Mesenchymal stem cell (in vitro differentiated cells and primary cell): Measurements from ENCODE around the gene MBNL2.

ENCODE experiments used
- DNase-seq: peaks from one replicate; pipeline ENCODE4 v3.0.0-alpha.2; 2013
- H2AFZ ChIP-seq: one replicate; pipeline ENCODE4 v1.6.1; 2013; ENCODE audit warnings: low read depth, mild to moderate bottlenecking, control low read depth, inconsistent platforms, low read length, moderate library complexity
- H2AK5ac ChIP-seq: 2 replicates; pipeline ENCODE4 v1.6.1; 2013; ENCODE audit warnings: low read length, moderate library complexity, mild to moderate bottlenecking, inconsistent platforms; ENCODE audit not compliant: severe bottlenecking
- H2BK120ac ChIP-seq: one replicate; pipeline ENCODE4 v1.6.1; 2013; ENCODE audit warnings: low read depth, mild to moderate bottlenecking, inconsistent platforms, low read length, moderate library complexity
- H2BK12ac ChIP-seq, 2 experiments: one replicate each; pipeline ENCODE4 v1.6.1; 2013; ENCODE audit warnings: inconsistent platforms in 2 of 2, low read length in 2 of 2, mild to moderate bottlenecking in 2 of 2, moderate library complexity in 2 of 2, control low read depth in 1 of 2
- H2BK15ac ChIP-seq: one replicate; pipeline ENCODE4 v1.6.1; 2013; ENCODE audit warnings: mild to moderate bottlenecking, low read depth, inconsistent platforms; ENCODE audit not compliant: poor library complexity, severe bottlenecking
- H2BK5ac ChIP-seq: 2 replicates; pipeline ENCODE4 v1.6.1; 2013; ENCODE audit warnings: low read depth, mild to moderate bottlenecking, low read length, control low read depth, inconsistent platforms; ENCODE audit not compliant: poor library complexity, severe bottlenecking
- H3K14ac ChIP-seq, 2 experiments: one replicate each; pipeline ENCODE4 v1.6.1; 2013; ENCODE audit warnings: inconsistent platforms in 2 of 2, low read length in 2 of 2, control low read depth in 1 of 2, mild to moderate bottlenecking in 1 of 2, moderate library complexity in 1 of 2
- H3K18ac ChIP-seq, 2 experiments: one replicate each; pipeline ENCODE4 v1.6.1; 2013; ENCODE audit warnings: inconsistent platforms in 2 of 2, low read length in 2 of 2, control low read depth in 1 of 2, low read depth in 1 of 2, mild to moderate bottlenecking in 1 of 2
- H3K23ac ChIP-seq, 2 experiments: one replicate each; pipeline ENCODE4 v1.6.1; 2013; ENCODE audit warnings: inconsistent platforms in 2 of 2, low read length in 2 of 2, mild to moderate bottlenecking in 2 of 2, moderate library complexity in 2 of 2, control low read depth in 1 of 2
- H3K27ac ChIP-seq: 2 replicates; pipeline ENCODE4 v1.5.1; 2013; ENCODE audit warnings: mild to moderate bottlenecking, moderate library complexity, low read length, control low read depth, inconsistent platforms; ENCODE audit not compliant: poor library complexity, severe bottlenecking
- H3K27me3 ChIP-seq, 2 experiments: 2 replicates each; pipeline versions ENCODE4 v1.6.1 to v1.7.0; 2013; ENCODE audit warnings: low read length in 2 of 2, mild to moderate bottlenecking in 2 of 2, moderate library complexity in 2 of 2, control low read depth in 1 of 2, inconsistent platforms in 1 of 2; ENCODE audit not compliant: control insufficient read depth in 1 of 2, insufficient read depth in 1 of 2
- H3K36me3 ChIP-seq, 2 experiments: 2 replicates each; pipeline versions ENCODE4 v1.6.1 to v1.7.0; 2013; ENCODE audit warnings: low read length in 2 of 2, control low read depth in 1 of 2, inconsistent platforms in 1 of 2, low read depth in 1 of 2, mild to moderate bottlenecking in 1 of 2; ENCODE audit not compliant: insufficient read depth in 2 of 2, control insufficient read depth in 1 of 2
- H3K4ac ChIP-seq, 2 experiments: one replicate each; pipeline ENCODE4 v1.6.1; 2013; ENCODE audit warnings: inconsistent platforms in 2 of 2, low read length in 2 of 2, mild to moderate bottlenecking in 2 of 2, moderate library complexity in 2 of 2, control low read depth in 1 of 2, low read depth in 1 of 2
- H3K4me1 ChIP-seq: 2 replicates; pipeline ENCODE4 v1.6.1; 2013; ENCODE audit warnings: low read depth, low read length, control low read depth; ENCODE audit not compliant: control insufficient read depth, insufficient read depth
- H3K4me2 ChIP-seq: 2 replicates; pipeline ENCODE4 v1.6.1; 2013; ENCODE audit warnings: low read length, mild to moderate bottlenecking, inconsistent platforms; ENCODE audit not compliant: poor library complexity, severe bottlenecking
- H3K4me3 ChIP-seq, 2 experiments: 2 replicates each; pipeline versions ENCODE4 v1.5.1 to v1.7.0; 2013; ENCODE audit warnings: low read length in 2 of 2, mild to moderate bottlenecking in 2 of 2, control low read depth in 1 of 2, low read depth in 1 of 2; ENCODE audit not compliant: insufficient read depth in 1 of 2
- H3K79me1 ChIP-seq: replicated peaks from 2 replicates; pipeline ENCODE4 v1.6.1; 2013; ENCODE audit warnings: mild to moderate bottlenecking, control low read depth, low read length, inconsistent platforms; ENCODE audit not compliant: poor library complexity, severe bottlenecking
- H3K9ac ChIP-seq: 2 replicates; pipeline ENCODE4 v1.7.0; 2013; ENCODE audit warnings: mild to moderate bottlenecking, low read length, moderate library complexity
- H3K9me3 ChIP-seq: 2 replicates; pipeline ENCODE4 v1.7.0; 2013; ENCODE audit warnings: mild to moderate bottlenecking, low read length; ENCODE audit not compliant: control insufficient read depth
- H4K8ac ChIP-seq: one replicate; pipeline ENCODE4 v1.6.1; 2013; ENCODE audit warnings: inconsistent platforms, mild to moderate bottlenecking, low read length, moderate library complexity
- H4K91ac ChIP-seq: one replicate; pipeline ENCODE4 v1.6.1; 2013; ENCODE audit warnings: mild to moderate bottlenecking, low read length, inconsistent platforms
- WGBS: methylation state at CpG from one replicate; pipeline ENCODE4 v1.1.7; 2013; ENCODE audit warnings: mixed read lengths; 5-methylcytosine and 5-hydroxymethylcytosine counted together

Gene MBNL2

GRCh38 chr13:97386801-97387484 lies 164.8 kb downstream of the MBNL2 start:
- H4K8ac ChIP-seq: no peak overlapping the region
- no peak overlapping the region for H2AK5ac ChIP-seq
- H3K9ac ChIP-seq: no peak overlapping the region
- DNase-seq: no peak
- no peak overlapping the region for H4K91ac ChIP-seq
- H2AFZ ChIP-seq: no peak overlapping the region
- no peak overlapping the region for H3K23ac ChIP-seq
- no peak overlapping the region for H3K18ac ChIP-seq
- H3K9me3 ChIP-seq: no peaks in the 10 kb centered on the region
- no peak overlapping the region for H3K4ac ChIP-seq
- no peak overlapping the region for H3K4me3 ChIP-seq
- 96% methylated on average over 4 of the region's 4 CpGs for WGBS
- no peak overlapping the region for H3K4me2 ChIP-seq
- H2BK5ac ChIP-seq: no peak overlapping the region
- peaks cover 14% of the 10 kb centered on the region for H3K79me1 ChIP-seq
- no peak overlapping the region for H3K14ac ChIP-seq
- no peak overlapping the region for H2BK15ac ChIP-seq
- H3K36me3 ChIP-seq: peaks cover 13 to 23% of the 10 kb centered on the region in 2 experiments
- no peak overlapping the region for H2BK12ac ChIP-seq
- H3K4me1 ChIP-seq: no peaks in the 10 kb centered on the region
- H3K27ac ChIP-seq: no peak overlapping the region
- no peak overlapping the region for H2BK120ac ChIP-seq
- no peaks in the 10 kb centered on the region for H3K27me3 ChIP-seq

GRCh38 chr13:97387485-97387839 lies 165.3 kb downstream of the MBNL2 start:
- WGBS: over 99% methylated on average over 5 of the region's 5 CpGs
- no peak overlapping the region for H3K14ac ChIP-seq

GRCh38 chr13:97387890-97388289 lies 165.8 kb downstream of the MBNL2 start:
- Histone ChIP-seq H3K4me3 (no peak overlapping the region), H4K91ac (no peak overlapping the region), H3K9me3 (no peaks in the 10 kb centered on the region), H3K36me3 (peaks cover 8 to 20% of the 10 kb centered on the region in 2 experiments), H3K4ac (no peak overlapping the region), H3K18ac (no peak overlapping the region), H3K27me3 (no peaks in the 10 kb centered on the region), H2AFZ (no peak overlapping the region), H3K4me1 (no peaks in the 10 kb centered on the region), H3K9ac (no peak overlapping the region), H4K8ac (no peak overlapping the region), H2BK5ac (no peak overlapping the region), H3K14ac (no peak overlapping the region), H3K4me2 (no peak overlapping the region), H3K23ac (no peak overlapping the region), H2BK12ac (no peak overlapping the region), H2BK15ac (no peak overlapping the region), H3K27ac (no peak overlapping the region), H3K79me1 (peaks cover 12% of the 10 kb centered on the region), H2BK120ac (no peak overlapping the region), H2AK5ac (no peak overlapping the region)
- no peak for DNase-seq
- WGBS: 100% methylated on average over 1 of the region's 1 CpG

More at GRCh38 chr13:97387485-97387839, 165.3 kb downstream of the MBNL2 start:
- Histone ChIP-seq H2AFZ (no peak overlapping the region), H3K4me2 (no peak overlapping the region), H2BK12ac (no peak overlapping the region), H3K9ac (no peak overlapping the region), H3K4me3 (no peak overlapping the region), H3K4me1 (no peaks in the 10 kb centered on the region), H2BK5ac (no peak overlapping the region), H4K8ac (no peak overlapping the region), H3K27me3 (no peaks in the 10 kb centered on the region), H2BK15ac (no peak overlapping the region), H3K79me1 (peaks cover 12% of the 10 kb centered on the region), H4K91ac (no peak overlapping the region), H3K9me3 (no peaks in the 10 kb centered on the region), H2BK120ac (no peak overlapping the region), H2AK5ac (no peak overlapping the region), H3K4ac (no peak overlapping the region), H3K23ac (no peak overlapping the region), H3K27ac (no peak overlapping the region), H3K18ac (no peak overlapping the region), H3K36me3 (peaks cover 10 to 20% of the 10 kb centered on the region in 2 experiments)
- no peak for DNase-seq

GRCh38 chr13:97388373-97388772 lies 166.2 kb downstream of the MBNL2 start:
- no peaks in the 10 kb centered on the region for H3K4me1 ChIP-seq
- no peaks in the 10 kb centered on the region for H3K27me3 ChIP-seq
- H4K91ac ChIP-seq: no peak overlapping the region
- no peak overlapping the region for H2BK120ac ChIP-seq
- no peak overlapping the region for H2BK12ac ChIP-seq
- H3K4me3 ChIP-seq: no peak overlapping the region
- H2AK5ac ChIP-seq: no peak overlapping the region
- H2AFZ ChIP-seq: no peak overlapping the region
- no peak overlapping the region for H3K9ac ChIP-seq
- H3K79me1 ChIP-seq: peaks cover 12% of the 10 kb centered on the region
- H3K9me3 ChIP-seq: no peaks in the 10 kb centered on the region
- H3K4me2 ChIP-seq: no peak overlapping the region
- no peak overlapping the region for H3K27ac ChIP-seq
- WGBS: 67% methylated on average over 2 of the region's 3 CpGs
- H4K8ac ChIP-seq: no peak overlapping the region
- no peak for DNase-seq
- peaks cover 8 to 20% of the 10 kb centered on the region in 2 experiments for H3K36me3 ChIP-seq
- H2BK5ac ChIP-seq: no peak overlapping the region
- H3K14ac ChIP-seq: no peak overlapping the region
- no peak overlapping the region for H3K23ac ChIP-seq
- H3K4ac ChIP-seq: no peak overlapping the region
- no peak overlapping the region for H2BK15ac ChIP-seq
- H3K18ac ChIP-seq: no peak overlapping the region
